Tongue (tissue), 2 donors: ENCODE measurements around the gene DNAH14. TPM values are rescaled to one million over a fixed set of nuclear protein-coding genes. Genes with fewer than 3 reads are reported as not detected.

Source experiments
- DNase-seq: peaks from one replicate; pipeline ENCODE4 v3.0.0-alpha.2; 2015
- total RNA-seq: library from RNA; depleted of rRNA; stranded (reverse); fragments of >200 nt; gene quantifications from one replicate; pipeline ENCODE4 v1.2.3, GENCODE V29; 2014

DNAH14 gene
- total RNA-seq, 1 donor from 2014 or later, result 20.2 TPM

DNA sequence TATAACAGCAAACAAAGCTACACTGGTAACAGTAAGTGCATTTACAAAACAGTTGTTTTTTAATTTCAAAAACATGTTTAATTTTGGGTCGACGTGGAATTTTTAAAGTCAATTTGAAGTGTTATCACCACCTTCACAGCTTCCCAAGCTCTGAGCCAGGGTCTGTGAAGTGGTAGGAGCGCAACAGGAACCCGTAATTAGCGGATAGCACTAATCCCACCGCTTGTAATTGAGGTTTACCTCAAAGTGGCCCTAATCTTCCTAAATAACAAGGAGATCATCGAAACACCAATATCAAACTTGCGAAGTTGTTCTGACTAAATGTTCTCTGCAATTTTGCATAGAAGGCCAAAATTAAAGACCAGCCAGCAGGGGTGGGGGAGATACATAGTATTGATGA lies 479.6 kb downstream of the DNAH14 start:
- DNase-seq, result no peak

DNA sequence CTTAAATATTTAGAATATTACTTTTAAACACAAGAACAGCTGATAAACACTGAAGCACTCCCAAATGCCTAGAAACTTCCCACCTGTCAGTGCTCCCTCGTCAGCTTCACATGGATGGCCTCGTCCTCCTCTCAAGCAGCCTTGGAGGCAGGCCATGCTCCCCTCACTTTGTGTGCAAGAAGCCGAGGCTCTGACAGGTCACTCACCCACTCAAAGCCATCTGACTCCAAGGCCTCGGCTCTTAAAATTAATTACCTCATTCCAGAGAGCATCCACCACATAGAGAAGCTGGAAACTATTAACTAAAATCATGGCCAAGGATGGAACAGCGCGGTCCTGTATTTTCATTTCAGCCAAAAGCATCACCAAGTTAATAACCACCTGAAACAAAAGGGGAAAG lies 480.6 kb downstream of the DNAH14 start:
- no peak for DNase-seq

DNA sequence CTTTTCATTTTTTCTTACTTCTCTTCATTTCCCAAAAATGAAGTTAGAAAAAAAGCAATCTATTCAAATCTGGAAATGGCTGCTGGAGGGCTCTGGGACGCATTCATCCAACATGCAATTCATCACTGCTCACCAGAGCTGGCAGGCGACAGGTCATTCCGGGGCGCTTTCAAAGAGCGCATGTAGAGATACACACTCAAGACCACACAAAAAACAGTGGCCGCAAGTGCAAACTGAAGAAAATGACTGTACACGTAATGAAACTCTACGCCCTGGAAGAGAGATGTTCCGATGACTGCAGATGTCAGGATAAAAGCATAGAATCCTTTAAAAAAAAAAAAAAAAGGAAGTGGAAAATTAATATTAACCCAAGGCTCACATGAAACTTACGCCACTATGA lies 482.8 kb downstream of the DNAH14 start:
- DNase-seq, result no peak

DNA sequence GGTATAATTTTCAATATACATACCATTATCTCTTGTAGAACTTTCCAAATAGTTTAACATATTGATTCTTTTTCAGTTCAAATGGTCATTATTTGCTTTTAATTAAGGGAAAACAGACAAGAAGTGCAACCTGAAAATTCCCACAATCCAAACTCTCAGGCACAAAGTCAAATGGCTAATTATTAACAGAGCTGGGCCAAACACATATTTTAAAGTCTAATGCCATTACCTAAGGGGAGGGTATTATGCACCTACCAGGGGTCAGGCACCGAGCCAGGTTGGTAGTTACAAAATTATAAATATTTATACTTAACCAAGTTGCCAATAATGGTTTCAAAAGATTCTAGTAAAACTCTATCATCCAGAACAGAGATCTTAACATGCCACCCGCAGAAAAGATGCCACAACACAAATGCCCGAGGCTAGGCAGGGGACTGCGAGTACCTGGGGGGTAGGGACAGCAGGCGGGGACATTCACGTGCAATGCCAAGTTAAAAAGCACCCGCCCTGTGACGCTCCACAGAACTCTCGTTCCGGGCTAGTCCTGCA lies 483.4 kb downstream of the DNAH14 start:
- DNase-seq, result no peak

DNA sequence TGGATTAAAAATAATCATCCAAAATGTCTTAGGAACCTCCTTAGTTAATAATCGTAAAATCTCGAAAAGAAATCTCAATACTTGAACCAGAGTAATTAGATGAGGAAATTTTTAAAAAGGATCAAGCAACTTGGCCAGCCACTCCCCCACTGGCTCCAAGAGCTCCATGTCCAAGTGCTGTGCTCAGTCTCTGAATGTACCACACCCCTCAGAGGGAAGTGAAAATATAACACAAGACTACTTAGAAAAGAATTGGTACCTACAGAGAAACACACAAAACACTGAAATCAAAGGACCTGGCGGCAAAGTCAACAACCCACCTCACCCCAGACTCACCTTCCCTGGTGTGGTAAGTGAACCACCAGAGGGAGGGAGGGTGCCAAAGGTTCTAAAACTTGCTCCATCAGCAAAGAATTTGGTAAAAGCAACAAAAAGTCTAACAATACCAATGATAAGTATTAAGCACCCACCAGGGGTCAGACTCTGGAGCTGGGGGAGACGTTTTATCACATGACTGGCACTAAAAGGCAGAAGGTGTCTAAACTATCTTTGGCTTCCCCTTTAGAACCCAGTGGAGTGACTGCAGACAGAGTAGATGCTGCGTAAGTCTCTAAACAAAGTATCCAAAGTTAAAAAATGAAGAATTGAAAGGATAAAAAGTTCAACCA lies 484.4 kb downstream of the DNAH14 start:
- no peak for DNase-seq

DNA sequence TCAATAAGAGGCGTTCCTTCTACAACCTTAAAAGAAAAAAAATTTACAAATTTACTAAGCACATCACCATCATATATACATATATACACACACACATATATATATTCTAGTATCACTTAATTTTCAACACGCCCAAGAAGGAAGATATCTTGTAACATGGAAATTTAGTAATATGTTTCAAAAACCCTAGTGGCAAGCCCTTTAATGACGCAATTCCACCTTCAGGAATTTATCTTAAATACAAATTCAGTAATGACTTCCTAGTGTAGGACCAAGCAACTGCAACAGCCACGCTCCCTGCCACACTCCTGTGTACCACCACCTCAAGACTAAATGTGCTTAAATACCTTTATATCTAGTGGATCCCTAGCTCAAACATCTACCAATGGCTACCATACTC lies 485.8 kb downstream of the DNAH14 start:
- DNase-seq, result no peak

DNA sequence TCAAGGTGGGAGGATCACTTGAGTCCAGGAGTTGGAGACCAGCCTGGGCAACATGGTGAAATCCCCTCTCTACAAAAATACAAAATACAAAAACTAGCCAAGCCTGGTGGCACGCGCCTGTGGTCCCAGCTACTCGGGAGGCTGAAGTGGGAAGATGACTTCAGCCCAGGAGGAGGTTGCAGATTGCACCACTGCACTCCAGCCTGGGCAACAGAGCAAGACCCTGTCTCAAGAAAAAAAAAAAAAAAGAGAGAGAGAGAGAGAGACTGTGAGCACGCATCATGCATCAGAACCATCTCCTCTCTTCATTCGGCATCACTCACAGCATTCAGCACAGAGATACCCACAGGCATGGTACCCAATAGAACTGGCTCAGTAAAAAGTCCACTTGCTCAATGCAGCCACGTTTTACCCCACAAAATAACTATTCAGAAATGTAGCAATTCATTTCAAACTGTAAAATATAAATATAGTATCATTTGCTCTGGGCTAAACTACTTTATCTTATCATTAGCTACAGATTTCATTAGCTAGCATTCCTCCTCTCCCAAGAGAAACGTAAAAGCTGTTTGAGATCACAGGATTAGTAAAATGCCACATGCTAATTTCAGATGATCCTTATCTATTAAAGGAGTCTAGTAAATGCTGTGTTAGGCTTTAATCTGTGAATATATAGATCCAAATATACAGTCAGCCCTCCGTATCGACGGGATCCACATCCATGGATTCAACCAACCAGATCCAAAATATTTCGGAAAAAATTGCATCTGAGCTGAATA lies 486.7 kb downstream of the DNAH14 start:
- DNase-seq, result no peak

DNA sequence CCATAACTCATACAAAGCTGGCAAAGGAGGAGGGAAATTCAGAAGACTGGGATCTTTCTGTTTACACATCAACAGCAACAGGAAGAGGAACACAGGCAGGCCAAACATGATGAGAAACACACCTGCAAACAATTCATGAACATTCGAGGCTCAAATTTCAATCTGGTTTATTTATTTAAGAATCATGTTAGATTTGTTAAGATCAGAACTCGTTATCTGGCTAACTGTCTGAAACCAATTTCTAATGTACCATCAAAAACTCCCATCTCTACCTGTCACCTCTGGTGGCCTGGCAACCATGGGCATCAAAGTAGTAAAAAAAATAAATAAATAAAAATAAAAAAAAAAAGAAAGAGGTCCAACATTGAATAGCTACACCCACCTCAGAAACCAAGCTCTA lies 488.6 kb downstream of the DNAH14 start:
- no peak for DNase-seq

DNA sequence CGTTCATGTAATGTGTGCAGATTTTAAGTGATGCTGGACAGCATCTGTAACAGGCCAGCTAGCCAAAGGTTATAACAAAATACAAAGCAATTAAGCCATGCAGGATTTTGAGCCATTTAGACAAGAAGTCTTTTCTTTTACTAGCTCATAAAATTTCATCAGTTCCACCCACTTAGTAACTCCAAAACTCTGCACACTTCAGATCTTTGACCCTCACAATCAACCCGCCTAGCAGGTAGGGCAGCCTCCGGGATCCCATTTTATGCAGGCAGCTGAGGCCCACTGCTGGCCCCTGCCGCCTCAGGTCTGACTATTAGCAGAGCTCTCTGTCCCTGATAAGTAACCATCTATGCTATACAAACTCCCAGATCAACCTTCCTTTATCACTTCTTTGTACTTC lies 489.1 kb downstream of the DNAH14 start:
- DNase-seq, result no peak

DNA sequence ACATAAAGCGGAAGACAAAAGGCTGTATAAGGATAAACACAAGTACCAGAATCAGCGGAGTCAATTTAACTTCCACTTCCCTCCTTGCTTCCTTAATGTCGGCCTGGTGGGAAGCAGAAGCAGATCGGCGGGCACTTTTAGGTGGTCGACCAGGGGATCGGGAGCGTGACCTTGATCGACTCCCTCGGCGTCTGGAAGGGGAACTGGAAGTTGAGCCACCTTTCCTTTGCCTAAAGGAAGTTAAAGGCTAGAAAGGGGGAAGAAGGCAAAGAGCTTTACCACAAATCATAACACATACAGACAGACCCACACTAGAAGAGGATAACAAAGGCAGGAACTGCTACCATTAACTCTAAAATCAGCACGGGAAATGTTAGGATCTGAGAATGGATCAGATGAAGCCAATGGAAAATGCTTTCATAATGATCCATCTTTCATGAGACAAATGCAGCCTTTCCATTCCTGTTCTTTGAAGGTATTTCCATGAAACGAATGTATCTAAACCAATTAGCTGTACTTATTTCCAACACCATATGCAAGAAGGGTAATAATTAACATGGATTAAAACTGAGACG lies 492.6 kb downstream of the DNAH14 start:
- no peak for DNase-seq

DNA sequence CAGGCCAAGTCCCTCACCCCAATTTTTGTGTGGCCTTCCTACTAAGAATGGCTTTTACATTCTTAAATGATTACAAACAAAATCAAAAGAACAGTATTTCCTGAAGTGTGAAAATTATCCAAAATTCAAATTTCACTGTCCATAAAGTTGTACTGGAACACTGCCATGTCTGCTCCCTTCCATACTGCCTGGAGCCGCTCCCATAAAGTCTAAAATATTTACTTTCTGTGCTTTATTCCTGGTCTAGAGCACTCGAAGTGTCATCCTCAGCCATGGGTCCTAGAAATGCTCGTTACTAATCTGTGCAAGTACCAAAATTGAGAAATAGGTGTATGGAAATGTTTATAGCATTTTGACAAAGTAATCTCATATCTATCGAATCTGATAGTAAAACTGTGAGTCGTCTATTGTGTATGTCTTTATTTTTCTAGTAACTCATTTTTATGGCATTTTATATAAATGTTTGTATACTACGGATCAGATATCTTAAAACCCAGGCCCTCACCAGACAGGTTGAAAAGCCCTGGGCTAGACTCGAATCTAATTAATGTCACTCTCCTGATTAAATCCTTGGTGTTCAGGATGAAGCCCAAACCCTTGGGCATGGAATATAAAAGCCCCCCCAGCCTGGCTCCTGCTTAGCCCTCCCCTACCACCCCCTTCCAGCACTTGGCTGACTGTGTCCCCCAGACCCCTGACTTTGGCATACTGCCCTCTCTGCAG lies 493.5 kb downstream of the DNAH14 start:
- no peak for DNase-seq

DNA sequence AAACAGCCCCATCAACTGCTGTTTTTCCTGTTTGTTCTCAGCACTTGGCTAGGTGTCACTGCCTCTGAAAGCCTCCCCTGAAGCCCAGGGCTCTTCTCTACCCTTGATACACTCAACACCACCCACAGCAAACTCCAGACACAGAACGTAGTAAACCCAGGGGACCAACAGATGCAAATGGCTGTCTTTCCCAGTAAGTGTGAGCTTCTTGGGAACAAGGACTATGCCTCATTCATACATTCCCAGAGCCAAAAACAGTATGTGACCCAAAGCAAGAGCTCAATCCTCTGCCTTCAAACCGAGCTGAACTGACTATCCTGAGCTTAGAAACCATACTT lies 494.0 kb downstream of the DNAH14 start:
- DNase-seq, result no peak

DNA sequence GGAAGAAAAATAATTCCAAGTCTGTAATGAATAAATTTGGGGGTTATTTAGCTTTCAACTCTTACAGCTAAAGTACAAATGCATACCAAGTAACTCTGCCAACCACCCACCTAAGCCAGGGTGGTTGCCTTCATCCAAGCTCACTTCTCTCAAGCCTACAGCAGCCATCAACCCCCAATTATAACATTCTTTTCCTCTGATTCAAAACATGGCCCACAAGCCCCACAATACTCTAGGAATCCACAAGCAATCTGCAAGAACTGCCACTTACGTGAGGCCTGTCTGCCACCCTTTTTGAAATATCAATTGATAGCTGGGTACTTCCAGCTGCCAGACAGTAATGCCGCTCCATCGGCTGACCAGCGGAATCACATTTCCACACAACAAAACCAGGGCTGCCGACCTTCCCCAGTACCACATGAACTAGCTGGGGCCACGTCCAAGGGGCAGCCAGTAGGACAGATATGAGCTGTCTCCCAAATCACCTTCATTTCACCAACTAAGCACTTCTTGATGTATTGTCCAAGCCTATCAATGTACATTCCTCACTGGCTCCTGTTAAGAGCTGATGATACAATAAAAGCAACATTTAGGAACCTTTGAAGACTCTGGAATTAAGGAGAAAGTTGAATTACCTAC lies 495.2 kb downstream of the DNAH14 start:
- no peak for DNase-seq

DNA sequence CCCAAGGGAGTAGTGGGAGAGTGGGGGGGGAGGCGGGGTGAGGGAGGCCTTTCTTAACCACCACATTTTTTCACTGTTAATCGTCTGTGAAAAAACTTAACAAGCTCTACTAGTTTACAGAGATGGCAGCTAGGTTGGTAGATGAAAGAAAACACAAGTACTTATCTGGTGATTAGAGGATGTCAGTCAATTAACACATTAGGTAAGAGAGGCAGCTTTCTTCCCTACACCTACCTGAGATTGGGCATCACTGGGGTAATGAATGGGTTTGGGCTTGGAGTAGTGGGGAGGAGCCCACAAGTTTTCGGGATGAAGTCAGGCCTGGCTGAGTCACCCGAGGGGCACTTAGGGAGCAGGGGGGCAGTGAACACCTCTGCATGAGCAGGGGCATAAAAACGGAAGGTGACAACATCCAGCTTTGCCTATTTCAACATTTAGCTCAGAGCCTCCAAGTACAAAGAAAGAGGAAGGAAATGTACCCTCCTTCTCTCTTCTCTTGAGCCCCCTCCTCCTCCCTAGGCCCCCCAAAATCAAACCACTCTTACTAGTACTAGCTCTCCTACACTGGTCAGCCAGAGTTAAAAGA lies 495.8 kb downstream of the DNAH14 start:
- no peak for DNase-seq

DNA sequence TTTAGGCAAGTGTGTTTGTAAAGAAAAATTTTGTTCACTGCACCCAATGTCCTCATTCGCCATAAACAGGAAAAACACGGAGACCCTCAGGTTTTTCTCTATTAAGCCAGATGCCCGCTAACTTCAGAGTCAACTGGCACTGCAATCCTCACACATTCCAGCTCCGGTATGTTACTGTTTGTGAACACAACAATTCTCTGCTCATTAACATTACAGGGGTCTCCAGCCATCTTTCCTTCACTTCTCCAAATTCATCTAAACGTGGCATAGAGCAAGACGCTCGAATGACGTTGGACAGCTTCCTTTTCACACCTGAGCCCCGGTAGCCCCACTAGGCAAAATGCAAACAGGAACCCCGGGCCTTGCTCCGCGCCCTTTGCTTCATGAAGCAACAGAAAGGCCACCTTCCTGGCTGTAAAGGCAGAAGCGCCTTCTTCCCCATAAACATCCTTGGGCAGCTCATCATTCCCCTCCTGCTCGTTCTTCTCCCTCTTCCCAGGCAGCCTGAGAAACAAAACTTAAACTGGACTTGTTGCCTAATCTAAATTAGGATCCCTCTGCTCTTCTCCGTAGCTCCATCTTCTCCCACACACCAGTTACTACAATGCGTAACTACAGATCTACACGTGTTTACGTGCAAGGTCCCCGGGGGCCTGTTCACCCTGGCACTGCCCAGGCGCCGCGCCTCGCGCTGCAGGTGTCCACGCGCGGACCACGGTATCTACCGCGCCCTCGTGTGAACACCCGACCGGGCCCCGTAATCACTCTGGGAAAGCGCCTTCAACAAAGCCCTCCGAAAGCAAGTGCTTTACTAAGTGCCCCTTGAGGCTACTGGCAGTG lies 497.1 kb downstream of the DNAH14 start:
- peak; percentile 41 for DNase-seq

DNA sequence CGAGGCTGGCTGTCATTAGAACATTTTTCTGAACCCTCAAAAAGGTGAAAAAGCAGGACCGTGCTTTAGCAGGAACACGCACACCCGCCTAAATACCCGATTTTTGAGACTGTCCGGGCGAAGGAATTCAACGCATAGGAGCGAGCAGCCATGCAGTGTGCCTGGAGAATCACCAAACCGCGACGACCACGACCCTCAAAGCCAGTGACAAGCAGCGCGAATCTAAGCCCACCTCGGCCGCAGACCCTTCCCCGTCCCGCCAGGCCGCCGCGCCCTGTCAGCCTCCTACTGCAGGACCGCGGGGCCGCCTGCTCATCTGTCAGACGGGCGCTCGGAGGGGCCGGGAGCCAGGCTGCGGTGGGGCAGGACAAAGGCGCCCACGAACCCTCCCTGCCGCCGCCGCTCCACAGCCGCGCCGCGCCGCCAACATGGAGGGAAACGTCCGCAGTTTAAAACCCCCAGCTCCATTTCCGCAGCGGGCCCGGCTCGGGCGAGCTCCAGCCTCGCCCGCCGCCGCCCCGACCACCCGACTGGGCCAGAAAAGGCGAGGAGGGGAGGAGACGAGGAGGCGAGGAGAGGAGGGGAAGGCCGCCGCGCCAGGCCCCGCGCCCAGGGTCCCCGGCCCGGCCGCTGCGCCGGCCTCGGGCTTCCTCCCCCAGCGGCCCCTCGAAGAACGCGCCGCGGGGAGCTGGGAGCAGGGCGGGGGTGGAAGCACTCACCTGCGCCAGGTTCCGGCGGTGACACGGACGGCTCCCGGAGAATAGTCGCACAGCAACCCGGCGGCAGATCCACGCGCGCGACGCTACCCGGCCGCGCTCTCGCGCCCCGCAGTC lies 498.0 kb downstream of the DNAH14 start, which contains the start of gene LBR:
LBR (minus strand) TSS at position 804 of the 833 bp plus-strand sequence. CDS start 3,963 bp downstream, outside the sequence.
- DNase-seq, result no peak

DNA sequence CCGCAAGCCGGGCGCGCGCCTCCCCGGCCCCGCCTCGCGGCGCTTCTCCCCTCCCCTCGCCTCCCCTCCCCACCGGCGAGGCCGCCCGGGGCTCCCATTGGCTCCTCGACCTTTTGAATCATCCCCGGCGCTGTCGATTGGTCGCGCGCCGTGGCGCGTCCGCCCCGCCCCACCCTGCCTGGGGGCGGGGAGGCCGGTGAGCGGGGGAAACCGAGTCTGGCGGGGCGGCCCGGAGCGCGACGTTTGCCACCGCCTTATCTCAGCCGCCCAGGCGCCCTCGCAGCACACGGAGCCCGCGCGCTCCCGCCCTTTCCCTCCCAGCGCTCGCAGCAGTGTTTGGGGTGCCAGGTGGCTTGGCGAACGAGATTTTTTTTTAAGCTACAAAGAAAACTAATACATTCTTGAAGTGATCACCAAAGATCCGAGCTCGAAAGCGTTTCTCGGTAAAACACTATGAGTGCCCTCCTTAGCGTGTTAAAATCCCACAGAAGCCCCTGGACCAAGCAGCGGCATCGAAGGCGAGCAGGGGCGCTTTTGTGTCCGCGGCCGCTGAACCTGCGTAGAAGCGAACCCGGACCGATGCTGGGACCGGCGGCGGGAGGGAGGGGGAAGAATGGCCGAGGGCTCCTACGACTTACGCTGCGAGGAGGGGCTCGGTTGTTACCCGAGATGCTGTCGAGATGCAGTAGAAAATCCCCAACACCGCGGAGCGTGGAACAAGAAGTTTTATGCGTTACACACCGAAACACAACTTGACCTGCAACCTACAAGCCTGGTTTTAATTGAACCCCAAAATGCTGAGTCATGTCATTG lies 498.8 kb downstream of the DNAH14 start:
- DNase-seq, result peak; percentile 96

DNA sequence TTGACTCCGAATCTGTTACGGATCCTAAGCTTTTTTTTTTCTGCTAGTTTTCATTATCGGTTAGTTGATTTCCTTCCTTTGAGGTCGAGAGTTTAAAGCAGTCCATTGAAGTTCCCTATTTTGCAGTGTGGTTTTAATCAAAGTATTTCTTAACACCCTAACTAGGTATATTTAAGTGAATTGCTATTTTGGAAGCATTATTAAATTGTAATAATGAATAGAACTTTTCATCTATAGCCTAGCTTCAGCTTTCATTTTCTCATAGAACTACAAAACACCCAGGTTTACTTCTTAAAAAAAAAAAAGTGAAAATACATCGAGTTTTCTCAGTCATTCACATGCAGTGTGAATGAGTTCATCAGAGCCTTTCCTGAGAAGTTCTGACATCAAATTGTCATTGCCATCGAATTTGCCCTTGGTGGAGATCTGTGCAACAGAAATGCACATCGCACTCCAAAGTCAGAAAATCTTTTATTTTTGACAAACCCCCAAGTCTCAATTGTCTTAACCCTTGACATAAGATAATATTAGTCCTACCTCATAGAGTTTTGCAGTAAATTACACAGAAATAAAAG lies 499.5 kb downstream of the DNAH14 start:
- no peak for DNase-seq

DNA sequence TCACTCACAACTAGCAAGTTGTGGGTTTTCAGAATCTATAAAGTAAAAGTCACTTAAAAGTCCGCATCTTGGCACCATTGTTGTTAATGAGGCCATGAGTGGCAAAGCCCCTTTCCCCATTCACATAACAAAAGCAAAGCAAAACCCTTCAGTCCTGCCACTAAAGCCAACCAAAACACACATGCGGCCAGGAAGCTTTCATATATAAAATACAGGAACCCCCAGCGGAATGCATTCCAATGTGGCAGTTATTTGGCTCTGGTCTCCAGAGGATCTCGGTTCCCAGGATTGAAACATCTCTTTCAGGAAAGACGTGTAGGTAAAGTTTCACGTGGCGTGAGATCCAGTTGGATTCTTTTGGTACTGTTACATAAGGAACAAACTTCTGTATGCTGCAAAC lies 500.8 kb downstream of the DNAH14 start:
- DNase-seq, result no peak
